Melanocyte of skin (primary cell): Measurements from ENCODE around the gene COMMD9. TPM values are rescaled to one million over a fixed set of nuclear protein-coding genes. Genes with fewer than 3 reads are reported as not detected.

Source experiments
- total RNA-seq, 2 donors: library from RNA; depleted of rRNA; stranded (reverse); fragments of >200 nt; gene quantifications; 2 replicates each; pipeline ENCODE4 v1.2.3, GENCODE V29; 2012

COMMD9 gene
- 10 to 100 TPM; 48.5 to 56.3 TPM for total RNA-seq

GRCh38 chr11:36289226-36289852, at the start of gene COMMD9:
Gene COMMD9, minus strand, starts transcription at chr11:36289424. Its CDS starts 12 bp downstream, at chr11:36289412.

GRCh38 chr11:36295926-36296325, 6.7 kb upstream of the COMMD9 start, which contains the start of gene PRR5L:
Gene PRR5L, plus strand, starts transcription at chr11:36296288. Its CDS starts 104,834 bp downstream, at chr11:36401122.

Other genes starting within 250 kb of the COMMD9 start
- 1 to 10 TPM; 1.0 to 5.3 TPM for gene PRR5L, start 6.9 kb upstream of the COMMD9 start, total RNA-seq
- 1 to 10 TPM; 7.2 to 8.0 TPM for gene TRAF6, start 220.8 kb upstream of the COMMD9 start, total RNA-seq